Frontal cortex (tissue), 4 donors: ENCODE results near the gene PARD3. TPM values are rescaled to one million over a fixed set of nuclear protein-coding genes. Genes with fewer than 3 reads are reported as not detected.
"Not testable (repeated sequence)": the region's sequence is repeated elsewhere in the genome, so short reads cannot be mapped to it uniquely, and the experiment has no call there.

Experiments used
- DNase-seq, 2 donors: peaks; one replicate each; pipeline ENCODE4 v3.0.0; 2012; ENCODE audit warnings: low spot score in 2 of 2
- FAIRE-seq: peaks from 2 replicates; lab custom pipeline; 2012; peaks lifted over from hg19 to GRCh38; lab: Jason Lieb, UNC
- total RNA-seq: library from RNA; depleted of rRNA; stranded (reverse); fragments of >200 nt; gene quantifications from one replicate; pipeline ENCODE4 v1.2.3, GENCODE V29; 2014
- donor health status: control.
- donor health status: control.
- donor health status: control.

The PARD3 gene
- total RNA-seq, 1 donor from 2014 or later: 27.7 TPM

DNA sequence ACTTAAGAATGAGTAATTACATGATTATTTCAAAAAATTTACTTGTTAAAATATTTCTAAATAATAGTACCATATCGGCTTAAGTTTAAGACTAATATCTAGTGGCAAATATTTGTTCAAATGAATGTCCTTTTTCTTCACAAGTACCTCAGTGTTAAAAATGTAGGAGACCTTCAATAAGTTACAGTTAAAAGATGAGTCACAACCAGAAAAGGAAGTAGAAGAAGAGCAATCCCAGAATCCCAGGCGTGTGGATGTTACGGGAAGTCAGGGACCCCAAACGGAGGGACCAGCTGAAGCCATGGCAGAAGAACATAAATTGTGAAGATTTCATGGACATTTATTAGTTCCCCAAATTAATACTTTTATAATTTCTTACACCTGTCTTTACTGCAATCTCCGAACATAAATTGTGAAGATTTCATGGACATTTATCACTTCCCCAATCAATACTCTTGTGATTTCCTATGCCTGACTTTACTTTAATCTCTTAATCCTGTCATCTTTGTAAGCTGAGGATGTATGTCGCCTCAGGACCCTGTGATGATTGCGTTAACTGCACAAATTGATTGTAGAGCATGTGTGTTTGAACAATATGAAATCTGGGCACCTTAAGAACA is 388.4 kb downstream of the PARD3 start:
- not testable (repeated sequence) for DNase-seq, FAIRE-seq

- DNase-seq (no peak), FAIRE-seq (no peak)
These were observed 389.1 kb downstream of the PARD3 start for GRCh38 chr10:34426041-34426440.

GRCh38 chr10:34423673-34424625 is 391.1 kb downstream of the PARD3 start:
- FAIRE-seq (no peak), DNase-seq (no peak)

- DNase-seq: no peak
- no peak for FAIRE-seq
These were observed 394.3 kb downstream of the PARD3 start for GRCh38 chr10:34420795-34421194.

DNA sequence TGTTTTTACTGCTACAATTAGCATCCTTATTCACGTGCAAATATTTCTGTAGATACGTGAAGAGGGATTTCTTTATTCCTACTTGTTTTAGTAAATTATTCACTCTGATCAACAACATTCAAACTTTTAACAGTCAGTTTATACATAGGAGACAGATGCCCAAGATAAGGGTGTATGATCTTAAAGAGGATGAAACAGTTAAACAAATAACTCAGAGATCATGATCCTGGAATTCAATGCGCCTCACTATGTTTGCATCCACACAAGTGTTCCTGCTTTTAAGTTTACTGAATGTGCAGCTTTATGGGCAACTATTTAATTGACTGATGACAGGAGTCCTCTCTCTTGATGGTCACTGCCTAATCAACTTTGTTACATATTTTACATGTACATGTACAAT is 394.8 kb downstream of the PARD3 start:
- DNase-seq: no peak
- no peak for FAIRE-seq

- FAIRE-seq (no peak), DNase-seq (no peak)
These were observed 400.1 kb downstream of the PARD3 start for GRCh38 chr10:34415039-34415438.

- no peak for FAIRE-seq
- no peak for DNase-seq
These were observed 401.1 kb downstream of the PARD3 start for GRCh38 chr10:34413756-34414587.

DNA sequence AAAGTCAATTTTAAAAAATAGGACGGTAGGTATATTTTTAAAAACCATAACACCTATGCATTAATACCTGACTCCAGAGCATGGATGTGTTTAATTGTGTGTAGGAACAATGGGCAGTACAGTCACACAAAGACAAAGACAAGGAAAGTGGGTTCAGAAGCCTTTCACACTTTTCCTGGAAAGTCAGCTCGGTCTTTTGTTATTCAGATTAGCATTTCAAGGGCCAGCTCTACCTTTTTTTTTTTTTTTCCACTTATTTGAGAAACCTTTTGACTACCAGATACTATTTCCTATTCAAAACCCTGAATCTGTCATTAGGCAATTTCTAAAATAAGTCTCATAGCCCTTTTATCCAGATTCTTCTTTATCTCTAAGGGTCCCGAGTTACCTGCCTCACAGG is 401.9 kb downstream of the PARD3 start:
- FAIRE-seq: no peak

GRCh38 chr10:34408956-34409355 is 406.1 kb downstream of the PARD3 start:
- no peak for FAIRE-seq
- no peak for DNase-seq

More for the DNA sequence above, 401.9 kb downstream of the PARD3 start:
- no peak for DNase-seq

DNA sequence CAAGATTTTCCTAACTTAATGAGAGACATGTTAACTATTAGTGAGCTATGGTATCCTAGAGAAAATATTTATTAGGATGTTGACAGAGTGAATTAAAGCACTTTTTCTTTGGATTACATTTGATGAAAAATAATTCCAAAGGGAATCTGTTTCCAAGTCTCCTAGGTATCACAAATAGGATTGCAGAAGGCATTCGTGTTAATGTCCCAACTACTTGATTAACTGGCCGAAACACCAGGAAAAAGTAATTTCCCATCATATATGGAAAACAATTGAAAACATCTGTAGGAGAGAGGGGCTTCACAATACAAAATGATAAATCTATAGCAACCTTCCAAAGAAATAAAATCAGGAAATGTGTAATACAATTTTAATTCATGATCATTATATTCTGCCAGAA is 406.7 kb downstream of the PARD3 start:
- DNase-seq (no peak), FAIRE-seq (peak; percentile 73)

- DNase-seq (no peak), FAIRE-seq (no peak)
These were observed 407.7 kb downstream of the PARD3 start for GRCh38 chr10:34407324-34407805.

- FAIRE-seq: no peak
- no peak for DNase-seq
These were observed 408.4 kb downstream of the PARD3 start for GRCh38 chr10:34406463-34407323.

DNA sequence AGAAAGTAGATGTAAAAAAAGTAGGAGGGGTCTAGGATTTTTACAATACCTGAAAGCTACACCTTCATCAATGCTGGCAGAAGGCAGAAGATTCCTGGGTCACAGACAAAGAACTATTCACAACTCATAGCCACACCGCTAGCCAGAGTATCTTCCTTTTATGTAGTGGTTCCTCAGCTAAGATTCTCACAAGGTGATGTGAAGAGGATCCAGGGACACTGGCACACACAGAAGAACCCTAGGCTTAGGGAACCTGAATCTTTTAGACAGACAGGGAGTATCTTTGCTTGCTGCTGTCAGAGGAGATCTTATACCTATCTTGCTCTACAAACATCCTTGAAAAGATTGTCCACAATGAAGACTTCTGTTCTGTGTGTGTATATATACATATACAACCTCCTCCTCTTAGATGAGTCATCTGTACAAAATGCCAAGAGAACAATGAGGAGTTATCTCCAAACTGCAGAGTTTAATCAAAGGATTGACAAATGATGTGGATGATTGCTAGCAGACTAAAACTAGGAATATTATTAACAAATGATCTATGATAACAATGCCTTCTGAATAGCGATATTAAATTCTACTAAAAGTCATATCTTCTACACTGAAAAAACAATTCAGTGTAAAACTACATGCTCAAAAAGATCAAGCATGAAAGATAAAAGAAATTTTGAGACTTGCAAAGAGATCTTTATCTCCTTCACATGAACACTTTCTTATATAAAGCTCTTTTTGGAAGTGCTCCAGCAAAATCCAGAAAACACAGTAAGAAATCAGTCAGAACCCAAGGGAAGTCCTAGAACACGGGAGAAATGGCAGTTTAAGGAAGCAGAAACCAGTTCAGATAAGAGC is 409.3 kb downstream of the PARD3 start:
- DNase-seq: no peak
- FAIRE-seq: no peak

DNA sequence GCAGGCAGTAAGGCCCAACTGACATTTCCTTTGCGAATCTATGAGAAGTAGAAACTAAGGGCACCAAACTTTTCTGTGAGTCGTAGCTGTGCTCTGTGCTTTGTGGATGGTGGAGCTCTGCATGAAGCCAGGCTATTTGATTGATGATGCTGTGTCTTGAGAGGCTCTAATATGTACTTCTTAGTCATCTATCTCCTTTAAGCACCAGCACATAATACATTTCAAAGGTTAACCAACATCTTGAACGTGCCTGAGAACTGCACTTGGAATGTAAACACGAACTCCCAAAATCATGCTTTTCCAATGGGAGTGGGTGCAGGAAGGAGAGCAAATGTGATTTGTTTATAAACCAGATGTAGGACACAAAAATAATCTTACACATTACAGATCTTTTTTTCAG is 411.6 kb downstream of the PARD3 start:
- FAIRE-seq (no peak), DNase-seq (no peak)

GRCh38 chr10:34400075-34400474 is 415.0 kb downstream of the PARD3 start:
- DNase-seq: no peak
- no peak for FAIRE-seq

- no peak for DNase-seq
- no peak for FAIRE-seq
These were observed 416.1 kb downstream of the PARD3 start for GRCh38 chr10:34399013-34399412.

DNA sequence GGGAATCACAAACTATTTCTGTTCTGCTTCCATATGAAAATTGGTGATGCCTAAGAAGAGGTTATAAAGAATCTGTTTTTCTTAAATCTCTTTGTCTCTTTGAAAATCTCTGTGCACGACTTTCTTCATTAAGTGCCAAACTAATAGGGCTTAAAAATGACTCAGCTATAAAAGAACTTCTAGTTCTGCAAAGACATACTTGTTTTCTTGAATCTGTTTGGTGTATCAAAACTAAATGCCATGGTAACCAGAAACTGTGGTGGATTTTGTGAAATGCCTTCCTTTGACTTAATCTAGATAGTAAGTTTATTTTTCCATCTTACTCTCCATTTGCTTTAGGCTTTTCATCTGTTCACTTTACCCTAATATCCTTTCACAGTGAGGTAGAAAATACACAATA is 417.8 kb downstream of the PARD3 start:
- no peak for FAIRE-seq
- DNase-seq: no peak

GRCh38 chr10:34396663-34397062 is 418.4 kb downstream of the PARD3 start:
- DNase-seq: no peak
- FAIRE-seq: no peak
